BJ (cell line): ENCODE measurements around the gene TYRO3. TPM values are rescaled to one million over a fixed set of nuclear protein-coding genes. Genes with fewer than 3 reads are reported as not detected.

Source experiments
- CTCF ChIA-PET: fragments of 350-600 bp; formaldehyde crosslinking; extraction: SDS; loops from one replicate; lab custom pipeline; 2021; ENCODE audit warnings: antibody characterized with exemption, inconsistent platforms; lab: Yijun Ruan, JAX
- POLR2A ChIA-PET: fragments of 300-600 bp; sonication (Branson Sonifier 250); formaldehyde crosslinking; extraction: SDS; loops from one replicate; lab custom pipeline; 2021; ENCODE audit warnings: antibody characterized with exemption; lab: Charles Lee
- DNase-seq: peaks from one replicate; pipeline ENCODE4 v3.0.0-alpha.2; 2011; ENCODE audit warnings: low read depth
- H3K27me3 ChIP-seq: 2 replicates; pipeline ENCODE4 v1.6.0; 2011; ENCODE audit warnings: low read length; ENCODE audit not compliant: control insufficient read depth, insufficient read depth
- H3K36me3 ChIP-seq: 2 replicates; pipeline ENCODE4 v1.5.1; 2011; ENCODE audit warnings: low read length; ENCODE audit not compliant: control insufficient read depth, insufficient read depth
- H3K4me3 ChIP-seq: 2 replicates; pipeline ENCODE4 v1.5.1; 2011; ENCODE audit warnings: low read depth, mild to moderate bottlenecking, control low read depth, low read length
- polyA plus RNA-seq: library from polyadenylated mRNA; depleted of rRNA; stranded (reverse); fragments of >200 nt; gene quantifications from 2 replicates; pipeline ENCODE4 v1.2.3, GENCODE V29; 2011
- TF ChIP-seq, protein P1 (sequence below): IDR thresholded peaks from 2 replicates; pipeline ENCODE4 v1.5.1; 2011; ENCODE audit warnings: low read depth, mild to moderate bottlenecking, control low read depth, inconsistent platforms, low read length, moderate library complexity; ENCODE audit not compliant: insufficient read depth

The TYRO3 gene
- polyA plus RNA-seq, 1 experiment = 18.8 TPM

- POLR2A ChIA-PET = no interaction called here
- no peaks in the 10 kb centered on the region; the same call in 1 of the 2 replicates for H3K36me3 ChIP-seq
- TF ChIP-seq, protein P1, sequence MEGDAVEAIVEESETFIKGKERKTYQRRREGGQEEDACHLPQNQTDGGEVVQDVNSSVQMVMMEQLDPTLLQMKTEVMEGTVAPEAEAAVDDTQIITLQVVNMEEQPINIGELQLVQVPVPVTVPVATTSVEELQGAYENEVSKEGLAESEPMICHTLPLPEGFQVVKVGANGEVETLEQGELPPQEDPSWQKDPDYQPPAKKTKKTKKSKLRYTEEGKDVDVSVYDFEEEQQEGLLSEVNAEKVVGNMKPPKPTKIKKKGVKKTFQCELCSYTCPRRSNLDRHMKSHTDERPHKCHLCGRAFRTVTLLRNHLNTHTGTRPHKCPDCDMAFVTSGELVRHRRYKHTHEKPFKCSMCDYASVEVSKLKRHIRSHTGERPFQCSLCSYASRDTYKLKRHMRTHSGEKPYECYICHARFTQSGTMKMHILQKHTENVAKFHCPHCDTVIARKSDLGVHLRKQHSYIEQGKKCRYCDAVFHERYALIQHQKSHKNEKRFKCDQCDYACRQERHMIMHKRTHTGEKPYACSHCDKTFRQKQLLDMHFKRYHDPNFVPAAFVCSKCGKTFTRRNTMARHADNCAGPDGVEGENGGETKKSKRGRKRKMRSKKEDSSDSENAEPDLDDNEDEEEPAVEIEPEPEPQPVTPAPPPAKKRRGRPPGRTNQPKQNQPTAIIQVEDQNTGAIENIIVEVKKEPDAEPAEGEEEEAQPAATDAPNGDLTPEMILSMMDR = peak; percentile 94
- DNase-seq = peak; percentile 9
- CTCF ChIA-PET = interaction anchor here (0.6 to 2.2 kb wide), 22 partner anchors 9 to 347 kb away, joined by 3 to 12 read pairs (median 4); partner anchors contain the start of genes MAPKBP1 and RPAP1
- H3K4me3 ChIP-seq = no peak overlapping the region; the same call in 1 of the 2 replicates
- no peaks in the 10 kb centered on the region for H3K27me3 ChIP-seq
Observed at GRCh38 chr15:41557673-41558399, 1.2 kb upstream of the TYRO3 start.

GRCh38 chr15:41559239-41559782 is 299 bp downstream of the TYRO3 start:
- H3K36me3 ChIP-seq = no peaks in the 10 kb centered on the region; the same call in 1 of the 2 replicates
- ChIA-PET CTCF (interaction anchor here (1.3 to 1.5 kb wide), 3 partner anchors 11 to 45 kb away, joined by 3 to 5 read pairs (median 4); no protein-coding TSS in a partner anchor), POLR2A (no interaction called here)
- TF ChIP-seq, protein P1 = no peak
- peak overlapping the region; percentile 51 for H3K4me3 ChIP-seq
- DNase-seq = no peak
- H3K27me3 ChIP-seq = no peaks in the 10 kb centered on the region

- Histone ChIP-seq H3K27me3 (no peaks in the 10 kb centered on the region), H3K36me3 (no peaks in the 10 kb centered on the region; the same call in 1 of the 2 replicates), H3K4me3 (no peak overlapping the region)
- no peak for DNase-seq
- ChIA-PET POLR2A (no interaction called here), CTCF (interaction anchor here (0.7 kb wide), 1 partner anchor 11 kb away, joined by 3 read pairs; no protein-coding TSS in a partner anchor)
- TF ChIP-seq, protein P1 = no peak
Observed at GRCh38 chr15:41560572-41560874, 1.5 kb downstream of the TYRO3 start.

- H3K27me3 ChIP-seq = no peaks in the 10 kb centered on the region
- DNase-seq = no peak
- ChIA-PET POLR2A (no interaction called here), CTCF (interaction anchor here (0.5 to 1.4 kb wide), 5 partner anchors 10 to 250 kb away, joined by 3 to 5 read pairs (median 3); no protein-coding TSS in a partner anchor)
- H3K4me3 ChIP-seq = no peak overlapping the region
- no peaks in the 10 kb centered on the region; the same call in 1 of the 2 replicates for H3K36me3 ChIP-seq
- TF ChIP-seq, protein P1 = no peak
Observed at GRCh38 chr15:41561104-41561776, 2.2 kb downstream of the TYRO3 start.

GRCh38 chr15:41561777-41562145 is 2.7 kb downstream of the TYRO3 start:
- CTCF ChIA-PET = interaction anchor here (1.0 to 1.8 kb wide), 5 partner anchors 10 to 249 kb away, joined by 3 to 5 read pairs (median 3); no protein-coding TSS in a partner anchor
- H3K27me3 ChIP-seq = no peaks in the 10 kb centered on the region
- no peak overlapping the region for H3K4me3 ChIP-seq
- H3K36me3 ChIP-seq = no peaks in the 10 kb centered on the region; the same call in 1 of the 2 replicates
- TF ChIP-seq, protein P1 = peak; percentile 24; the same call in 1 of the 2 replicates
- DNase-seq = no peak
- POLR2A ChIA-PET = no interaction called here
